IMR-90 (cell line): Measurements from ENCODE around the gene SEPTIN8. TPM values are rescaled to one million over a fixed set of nuclear protein-coding genes. Genes with fewer than 3 reads are reported as not detected.

Experiments used
- ATAC-seq: fragments of 200-7000 bp; cut with Tn5 transposase; 2 replicates; pipeline ENCODE4 v1.9.1; 2020; ENCODE audit warnings: low read depth, mild to moderate bottlenecking, moderate library complexity
- BruUV-seq: library from RNA; stranded (reverse); fragments of 400-500 nt; replicated peaks from 2 replicates; lab custom pipeline; 2021; lab: Mats Ljungman, UMichigan
- CTCF ChIA-PET: fragments of 300-600 bp; formaldehyde crosslinking; extraction: SDS; loops from one replicate; lab custom pipeline; 2021; ENCODE audit warnings: antibody characterized with exemption; lab: Yijun Ruan, JAX
- POLR2A ChIA-PET: fragments of 300-600 bp; sonication (Branson Sonifier 250); formaldehyde crosslinking; loops from one replicate; lab custom pipeline; 2022; ENCODE audit warnings: antibody characterized with exemption; ENCODE audit not compliant: unreplicated experiment; lab: Charles Lee
- DNase-seq: peaks from one replicate; pipeline ENCODE4 v3.0.0; 2013
- H2AFZ ChIP-seq: replicated peaks from 2 replicates; pipeline ENCODE3; 2013; ENCODE audit warnings: low read length, mild to moderate bottlenecking; ENCODE audit not compliant: poor library complexity
- H2AK5ac ChIP-seq: 2 replicates; pipeline ENCODE4 v1.6.1; 2013; ENCODE audit warnings: low read depth, low read length, inconsistent platforms
- H2AK9ac ChIP-seq: replicated peaks from 2 replicates; pipeline ENCODE3; 2013; ENCODE audit warnings: mild to moderate bottlenecking, low read depth, low read length, moderate library complexity; ENCODE audit not compliant: poor library complexity
- H2BK120ac ChIP-seq: 2 replicates; pipeline ENCODE4 v1.6.1; 2013; ENCODE audit warnings: low read depth, low read length, inconsistent platforms
- H2BK15ac ChIP-seq: 3 replicates; pipeline ENCODE4 v1.6.1; 2013; ENCODE audit warnings: low read depth, low read length, inconsistent platforms
- H2BK20ac ChIP-seq: 2 replicates; pipeline ENCODE4 v1.6.1; 2013; ENCODE audit warnings: low read depth, mild to moderate bottlenecking, inconsistent platforms, low read length, moderate library complexity
- H2BK5ac ChIP-seq: 2 replicates; pipeline ENCODE4 v1.6.1; 2013; ENCODE audit warnings: mild to moderate bottlenecking, low read depth, low read length, inconsistent platforms; ENCODE audit not compliant: poor library complexity, severe bottlenecking
- H3K14ac ChIP-seq: replicated peaks from 2 replicates; pipeline ENCODE4 v1.6.1; 2013; ENCODE audit warnings: low read depth, low read length, inconsistent platforms
- H3K18ac ChIP-seq: 2 replicates; pipeline ENCODE4 v1.6.1; 2013; ENCODE audit warnings: low read depth, low read length, control low read depth
- H3K23ac ChIP-seq: 2 replicates; pipeline ENCODE4 v1.6.1; 2013; ENCODE audit warnings: low read depth, low read length, inconsistent platforms
- H3K27ac ChIP-seq: 2 replicates; pipeline ENCODE4 v1.5.1; 2013; ENCODE audit warnings: mild to moderate bottlenecking, control low read depth, low read length; ENCODE audit not compliant: insufficient read depth
- H3K27me3 ChIP-seq: 2 replicates; pipeline ENCODE4 v1.6.1; 2013; ENCODE audit warnings: low read length; ENCODE audit not compliant: control insufficient read depth, insufficient read depth
- H3K36me3 ChIP-seq: 2 replicates; pipeline ENCODE4 v1.6.1; 2013; ENCODE audit warnings: low read length, mixed read lengths; ENCODE audit not compliant: control insufficient read depth, insufficient read depth
- H3K4ac ChIP-seq: 2 replicates; pipeline ENCODE4 v1.6.1; 2013; ENCODE audit warnings: low read depth, low read length, inconsistent platforms
- H3K4me1 ChIP-seq: 2 replicates; pipeline ENCODE4 v1.6.1; 2013; ENCODE audit warnings: low read length, mixed read lengths; ENCODE audit not compliant: control insufficient read depth, insufficient read depth
- H3K4me2 ChIP-seq: 2 replicates; pipeline ENCODE4 v1.6.1; 2013; ENCODE audit warnings: low read depth, mild to moderate bottlenecking, control low read depth, low read length, moderate library complexity
- H3K4me3 ChIP-seq: 2 replicates; pipeline ENCODE4 v1.5.1; 2013; ENCODE audit warnings: low read depth, mild to moderate bottlenecking, control low read depth, low read length, moderate library complexity; ENCODE audit not compliant: insufficient read depth
- H3K56ac ChIP-seq: 2 replicates; pipeline ENCODE4 v1.6.1; 2013; ENCODE audit warnings: low read length, inconsistent platforms; ENCODE audit not compliant: insufficient read depth; ENCODE audit errors: extremely low read depth
- H3K79me1 ChIP-seq, 2 experiments: 2 replicates each; pipeline ENCODE4 v1.6.1; 2013; ENCODE audit warnings: low read length in 2 of 2, inconsistent platforms in 1 of 2, low read depth in 1 of 2
- H3K9ac ChIP-seq: 2 replicates; pipeline ENCODE4 v1.6.1; 2013; ENCODE audit warnings: low read depth, low read length, control low read depth
- H3K9me1 ChIP-seq: 2 replicates; pipeline ENCODE4 v1.6.1; 2013; ENCODE audit warnings: low read length, inconsistent platforms; ENCODE audit not compliant: insufficient read depth
- H3K9me3 ChIP-seq: 2 replicates; pipeline ENCODE4 v1.6.1; 2013; ENCODE audit warnings: low read length; ENCODE audit not compliant: control insufficient read depth, insufficient read depth
- H4K20me1 ChIP-seq: 2 replicates; pipeline ENCODE4 v1.6.1; 2013; ENCODE audit warnings: low read length, inconsistent platforms; ENCODE audit not compliant: insufficient read depth
- H4K5ac ChIP-seq: 2 replicates; pipeline ENCODE4 v1.6.1; 2013; ENCODE audit warnings: mild to moderate bottlenecking, low read depth, low read length, control low read depth
- H4K8ac ChIP-seq, 2 experiments: 2 replicates each; pipeline ENCODE4 v1.6.1; 2013; ENCODE audit warnings: low read depth in 2 of 2, low read length in 2 of 2, control low read depth in 1 of 2, inconsistent platforms in 1 of 2
- H4K91ac ChIP-seq: 2 replicates; pipeline ENCODE4 v1.6.1; 2013; ENCODE audit warnings: low read depth, low read length, inconsistent platforms; ENCODE audit not compliant: insufficient read depth
- CEBPB ChIP-seq: IDR thresholded peaks from 2 replicates; pipeline ENCODE4 v1.6.1; 2012; ENCODE audit warnings: low read depth, low read length, improper control_type of control experiment
- WGBS, 2 experiments: methylation state at CpG; one replicate each; pipeline versions ENCODE4 v1.1.5 to v1.1.7; 2013; ENCODE audit warnings: missing lambda C conversion rate in 2 of 2; ENCODE audit not compliant: insufficient read length in 1 of 2; ENCODE audit errors: extremely low coverage in 2 of 2; 5-methylcytosine and 5-hydroxymethylcytosine counted together
- dilution Hi-C: fragments of 300-500 bp; cut with HindIII; formaldehyde crosslinking; loops from one replicate; pipeline ENCODE4 v1.14.3; 2018; ENCODE audit warnings: low sequenced_read_pairs; ENCODE audit not compliant: unreplicated experiment
- in situ Hi-C: fragments of 300-500 bp; cut with MboI; formaldehyde crosslinking; loops from 3 replicates; pipeline ENCODE4 v1.14.3; 2019; ENCODE audit warnings: low sequenced_read_pairs, inconsistent platforms, mixed read lengths
- intact Hi-C: fragments of 100-400 bp; cut with micrococcal nuclease; formaldehyde crosslinking; loops from 2 replicates; pipeline ENCODE4 v1.10.0; 2022
- polyA plus RNA-seq, 3 experiments: library from polyadenylated mRNA; depleted of rRNA; stranded (reverse); fragments of >200 nt; gene quantifications; 2 replicates each; pipeline ENCODE4 v1.2.3, GENCODE V29; 2012; ENCODE audit warnings: low replicate concordance in 1 of 3
- total RNA-seq: library from RNA; depleted of rRNA; stranded (reverse); fragments of >200 nt; gene quantifications from 2 replicates; pipeline ENCODE4 v1.2.3, GENCODE V29; 2012
- TF ChIP-seq, protein P1 (sequence below): fragments of 150-350 bp; IDR thresholded peaks from 2 replicates; pipeline ENCODE4 v1.6.1; 2017; ENCODE audit warnings: mild to moderate bottlenecking, antibody characterized with exemption, low read length, low read depth

SEPTIN8 gene
- total and polyA plus RNA-seq, 2 of the 4 experiments (the other 2 are of a cell fraction), result 56.2 to 67.2 TPM

DNA sequence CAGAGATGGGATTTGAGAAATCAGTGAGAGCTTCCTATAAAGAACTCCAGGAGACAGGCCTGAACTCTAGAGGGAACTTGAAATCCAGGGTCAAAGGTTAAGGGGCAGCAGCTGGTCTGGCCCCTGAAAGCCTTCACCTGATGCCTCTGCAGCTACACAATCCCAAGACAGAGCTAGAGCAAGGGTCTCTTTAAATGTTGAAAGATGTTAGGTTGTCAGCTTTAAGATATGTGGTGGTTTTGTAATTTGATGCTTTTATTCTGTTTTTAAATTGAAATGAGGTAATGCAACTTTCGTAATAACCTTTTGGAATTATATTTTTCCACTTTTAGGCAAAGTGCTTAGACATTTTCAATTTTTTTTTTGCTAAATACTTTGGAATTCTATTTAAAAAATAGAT, 38.4 kb upstream of the SEPTIN8 start:
- Histone ChIP-seq H3K4ac (no peak overlapping the region), H4K5ac (no peak overlapping the region), H4K91ac (no peak overlapping the region), H2BK20ac (no peak overlapping the region), H2AK5ac (no peak overlapping the region), H3K23ac (no peak overlapping the region), H2AK9ac (peak overlapping the region; percentile 58), H3K79me1 (no peaks in the 10 kb centered on the region), H2BK5ac (no peak overlapping the region), H3K36me3 (no peaks in the 10 kb centered on the region), H2BK15ac (peak overlapping the region; percentile 0; the same call in 1 of the 3 replicates), H4K8ac (no peak overlapping the region), H3K9ac (no peak overlapping the region), H3K56ac (no peak overlapping the region), H3K4me2 (no peak overlapping the region), H3K4me3 (no peak overlapping the region), H3K14ac (no peak overlapping the region), H3K18ac (no peak overlapping the region), H4K20me1 (no peaks in the 10 kb centered on the region), H3K9me3 (no peaks in the 10 kb centered on the region), H2AFZ (peak overlapping the region; percentile 53), H3K27ac (no peak overlapping the region), H3K4me1 (peaks cover 7% of the 10 kb centered on the region), H3K27me3 (peaks cover 28% of the 10 kb centered on the region), H2BK120ac (no peak overlapping the region), H3K9me1 (no peaks in the 10 kb centered on the region)
- ChIA-PET POLR2A (interaction anchor here (0.6 kb wide), 1 partner anchor 16 kb away, joined by 8 read pairs; no protein-coding TSS in a partner anchor), CTCF (interaction anchor here (1.0 kb wide), 1 partner anchor 62 kb away, joined by 3 read pairs; no protein-coding TSS in a partner anchor)
- WGBS, 2 experiments, result no CpG with 5 or more reads among the region's 1 CpG
- no peak for ATAC-seq
- peak; percentile 55 for DNase-seq
- in situ Hi-C loops, result no loop called here
- dilution Hi-C loops, result no loop called here
- BruUV-seq, result no TSS peak
- TF ChIP-seq, protein P1, sequence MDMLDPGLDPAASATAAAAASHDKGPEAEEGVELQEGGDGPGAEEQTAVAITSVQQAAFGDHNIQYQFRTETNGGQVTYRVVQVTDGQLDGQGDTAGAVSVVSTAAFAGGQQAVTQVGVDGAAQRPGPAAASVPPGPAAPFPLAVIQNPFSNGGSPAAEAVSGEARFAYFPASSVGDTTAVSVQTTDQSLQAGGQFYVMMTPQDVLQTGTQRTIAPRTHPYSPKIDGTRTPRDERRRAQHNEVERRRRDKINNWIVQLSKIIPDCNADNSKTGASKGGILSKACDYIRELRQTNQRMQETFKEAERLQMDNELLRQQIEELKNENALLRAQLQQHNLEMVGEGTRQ, result no peak
- TF ChIP-seq CEBPB, result peak; percentile 74
- intact Hi-C loops, result no loop called here
